CD8-positive, alpha-beta memory T cell (primary cell): Measurements from ENCODE around the gene ZNF680. TPM values are rescaled to one million over a fixed set of nuclear protein-coding genes. Genes with fewer than 3 reads are reported as not detected.
"Not testable (repeated sequence)": the region's sequence is repeated elsewhere in the genome, so short reads cannot be mapped to it uniquely, and the experiment has no call there.

ENCODE experiments used
- CTCF ChIA-PET: fragments of 350-600 bp; sonication (Branson Sonifier 250); formaldehyde crosslinking; loops from one replicate; lab custom pipeline; 2021; ENCODE audit warnings: antibody characterized with exemption; lab: Charles Lee
- POLR2A ChIA-PET: fragments of 350-600 bp; sonication (Branson Sonifier 250); formaldehyde crosslinking; loops from one replicate; lab custom pipeline; 2021; ENCODE audit warnings: antibody characterized with exemption; lab: Charles Lee
- DNase-seq, 5 donors: peaks; one replicate each; pipeline versions ENCODE4 v3.0.0 to v3.0.0-alpha.2; 2020 to 2022; ENCODE audit warnings: mixed read lengths in 1 of 5
- H3K27ac ChIP-seq: one replicate; pipeline ENCODE4 v1.7.0; 2013; ENCODE audit warnings: low read depth, mild to moderate bottlenecking, low read length, moderate library complexity
- H3K27me3 ChIP-seq: 2 replicates; pipeline ENCODE4 v1.7.0; 2013; ENCODE audit warnings: low read length, mild to moderate bottlenecking; ENCODE audit not compliant: insufficient read depth, poor library complexity, severe bottlenecking
- H3K36me3 ChIP-seq: 2 replicates; pipeline ENCODE4 v1.7.0; 2013; ENCODE audit warnings: mild to moderate bottlenecking, low read length, moderate library complexity; ENCODE audit not compliant: insufficient read depth
- H3K4me1 ChIP-seq: 2 replicates; pipeline ENCODE4 v1.7.0; 2013; ENCODE audit warnings: mild to moderate bottlenecking, low read length, moderate library complexity; ENCODE audit not compliant: insufficient read depth
- H3K4me3 ChIP-seq: 2 replicates; pipeline ENCODE4 v1.7.0; 2013; ENCODE audit warnings: mild to moderate bottlenecking, low read length
- H3K9me3 ChIP-seq: 2 replicates; pipeline ENCODE4 v1.7.0; 2013; ENCODE audit warnings: mild to moderate bottlenecking, low read length
- H3K27ac Mint-ChIP-seq, 8 donors: one replicate each; pipeline ENCODE4 v1.8.0; 2020 to 2021; ENCODE audit warnings: mixed read lengths in 8 of 8, mild to moderate bottlenecking in 6 of 8, inconsistent platforms in 3 of 8, moderate library complexity in 3 of 8
- H3K27me3 Mint-ChIP-seq, 2 donors: one replicate each; pipeline ENCODE4 v1.8.0; 2020 to 2021; ENCODE audit warnings: mixed read lengths in 2 of 2, mild to moderate bottlenecking in 1 of 2, moderate library complexity in 1 of 2
- H3K36me3 Mint-ChIP-seq, 3 donors: one replicate each; pipeline ENCODE4 v1.8.0; 2020 to 2021; ENCODE audit warnings: mixed read lengths in 3 of 3, inconsistent platforms in 1 of 3, mild to moderate bottlenecking in 1 of 3
- H3K4me1 Mint-ChIP-seq, 3 donors: one replicate each; pipeline ENCODE4 v1.8.0; 2020 to 2021; ENCODE audit warnings: mixed read lengths in 3 of 3, inconsistent platforms in 1 of 3, mild to moderate bottlenecking in 1 of 3
- H3K4me3 Mint-ChIP-seq, 7 donors: one replicate each; pipeline ENCODE4 v1.8.0; 2020 to 2021; ENCODE audit warnings: mixed read lengths in 7 of 7, mild to moderate bottlenecking in 6 of 7, moderate library complexity in 4 of 7, inconsistent platforms in 2 of 7
- H3K9me3 Mint-ChIP-seq, 5 donors: one replicate each; pipeline ENCODE4 v1.8.0; 2020 to 2022; ENCODE audit warnings: mixed read lengths in 5 of 5, mild to moderate bottlenecking in 3 of 5, moderate library complexity in 2 of 5, inconsistent platforms in 1 of 5
- polyA plus RNA-seq: library from polyadenylated mRNA; unstranded; fragments of 300-500 nt; fragmentation: Illumina TruSeq; gene quantifications from one replicate; pipeline ENCODE4 v1.2.3, GENCODE V29; 2021
- total RNA-seq, 2 experiments: library from RNA; stranded (reverse); gene quantifications; one replicate each; pipeline ENCODE4 v1.2.3, GENCODE V29; 2021

The ZNF680 gene
- total and polyA plus RNA-seq, 3 experiments from 2014 or later = 9.2 to 11.1 (median 9.4) TPM

- H3K9me3 Mint-ChIP-seq, H3K27me3 Mint-ChIP-seq: not testable (repeated sequence)
These were observed 8.7 kb downstream of the ZNF680 start for GRCh38 chr7:64554188-64554587.

GRCh38 chr7:64551375-64552142, 11.3 kb downstream of the ZNF680 start:
- Mint-ChIP-seq H3K27me3 (no peaks in the 10 kb centered on the region), H3K9me3 (no peaks in the 10 kb centered on the region), H3K4me3 (peak overlapping the region in 1 of 7 donors; percentile 20), H3K36me3 (peaks cover 0 to 33% (median 16%) of the 10 kb centered on the region in 3 donors), H3K27ac (no peak overlapping the region), H3K4me1 (peaks cover 25 to 52% (median 51%) of the 10 kb centered on the region in 3 donors)
- Histone ChIP-seq H3K36me3 (no peaks in the 10 kb centered on the region), H3K4me3 (no peak overlapping the region), H3K27me3 (no peaks in the 10 kb centered on the region), H3K9me3 (no peaks in the 10 kb centered on the region), H3K4me1 (no peaks in the 10 kb centered on the region), H3K27ac (no peak overlapping the region)
- DNase-seq = no peak
- CTCF ChIA-PET = no interaction called here
- POLR2A ChIA-PET = no interaction called here

More at GRCh38 chr7:64554188-64554587, 8.7 kb downstream of the ZNF680 start:
- H3K4me3 ChIP-seq, H3K27ac Mint-ChIP-seq, CTCF ChIA-PET, H3K4me3 Mint-ChIP-seq, DNase-seq, POLR2A ChIA-PET, H3K36me3 ChIP-seq, H3K27me3 ChIP-seq, H3K9me3 ChIP-seq, H3K27ac ChIP-seq, H3K4me1 ChIP-seq: not testable (repeated sequence)
- Mint-ChIP-seq H3K36me3 (peaks cover 9 to 35% (median 9%) of the 10 kb centered on the region in 3 donors), H3K4me1 (peaks cover 29 to 59% (median 55%) of the 10 kb centered on the region in 3 donors)

GRCh38 chr7:64544010-64544409, 18.9 kb downstream of the ZNF680 start:
- Mint-ChIP-seq H3K4me3 (no peak overlapping the region), H3K9me3 (no peaks in the 10 kb centered on the region), H3K36me3 (peaks cover 7 to 49% (median 22%) of the 10 kb centered on the region in 3 donors), H3K4me1 (peaks cover 29 to 51% (median 39%) of the 10 kb centered on the region in 3 donors), H3K27ac (peak overlapping the region in 1 of 8 donors; percentile 26), H3K27me3 (no peaks in the 10 kb centered on the region)
- CTCF ChIA-PET = no interaction called here
- POLR2A ChIA-PET = no interaction called here
- H3K9me3 ChIP-seq = no peaks in the 10 kb centered on the region
- H3K4me3 ChIP-seq = no peak overlapping the region
- H3K36me3 ChIP-seq = peaks cover 3% of the 10 kb centered on the region
- no peaks in the 10 kb centered on the region for H3K4me1 ChIP-seq
- no peak overlapping the region for H3K27ac ChIP-seq
- no peak for DNase-seq
- no peaks in the 10 kb centered on the region for H3K27me3 ChIP-seq

GRCh38 chr7:64541438-64542359, 21.2 kb downstream of the ZNF680 start:
- Mint-ChIP-seq H3K36me3 (peaks cover 14 to 52% (median 22%) of the 10 kb centered on the region in 3 donors), H3K27ac (peak overlapping the region; percentile 31 to 87 (median 76)), H3K9me3 (peaks cover 0 to 5% (median 0%) of the 10 kb centered on the region in 5 donors), H3K4me1 (peaks cover 23 to 38% (median 28%) of the 10 kb centered on the region in 3 donors), H3K27me3 (peaks cover 0 to 2% of the 10 kb centered on the region in 2 donors), H3K4me3 (peak overlapping the region in 4 of 7 donors; percentile 23 to 79 (median 24))
- POLR2A ChIA-PET = no interaction called here
- Histone ChIP-seq H3K27me3 (no peaks in the 10 kb centered on the region), H3K4me1 (no peaks in the 10 kb centered on the region), H3K27ac (no peak overlapping the region), H3K9me3 (no peaks in the 10 kb centered on the region), H3K36me3 (peaks cover 3% of the 10 kb centered on the region), H3K4me3 (no peak overlapping the region)
- no peak for DNase-seq
- CTCF ChIA-PET = no interaction called here

- Mint-ChIP-seq H3K9me3 (peaks cover 41 to 72% (median 60%) of the 10 kb centered on the region in 5 donors), H3K4me3 (no peak overlapping the region), H3K27me3 (peaks cover 0 to 2% of the 10 kb centered on the region in 2 donors), H3K27ac (no peak overlapping the region), H3K4me1 (peaks cover 24 to 54% (median 31%) of the 10 kb centered on the region in 3 donors), H3K36me3 (peaks cover 62 to 81% (median 80%) of the 10 kb centered on the region in 3 donors)
- ChIA-PET POLR2A (no interaction called here), CTCF (no interaction called here)
- no peaks in the 10 kb centered on the region for H3K36me3 ChIP-seq
- no peak overlapping the region for H3K4me3 ChIP-seq
- no peak overlapping the region for H3K27ac ChIP-seq
- DNase-seq = no peak
- no peaks in the 10 kb centered on the region for H3K27me3 ChIP-seq
- peaks cover 13% of the 10 kb centered on the region for H3K9me3 ChIP-seq
- H3K4me1 ChIP-seq = no peaks in the 10 kb centered on the region
These were observed 29.1 kb downstream of the ZNF680 start for GRCh38 chr7:64533756-64534155.

GRCh38 chr7:64528770-64529169, 34.1 kb downstream of the ZNF680 start:
- ChIA-PET CTCF (no interaction called here), POLR2A (no interaction called here)
- Histone ChIP-seq H3K4me1 (no peaks in the 10 kb centered on the region), H3K27ac (no peak overlapping the region), H3K36me3 (peaks cover 11% of the 10 kb centered on the region), H3K4me3 (no peak overlapping the region), H3K9me3 (peaks cover 31% of the 10 kb centered on the region), H3K27me3 (no peaks in the 10 kb centered on the region)
- no peak overlapping the region for H3K27ac Mint-ChIP-seq
- H3K4me1 Mint-ChIP-seq = peaks cover 17 to 42% (median 35%) of the 10 kb centered on the region in 3 donors
- no peaks in the 10 kb centered on the region for H3K27me3 Mint-ChIP-seq
- DNase-seq = no peak
- peaks cover 46 to 88% (median 79%) of the 10 kb centered on the region in 5 donors for H3K9me3 Mint-ChIP-seq
- peak overlapping the region in 4 of 7 donors; percentile 27 to 67 (median 33) for H3K4me3 Mint-ChIP-seq
- H3K36me3 Mint-ChIP-seq = peaks cover 50 to 89% (median 82%) of the 10 kb centered on the region in 3 donors

DNA sequence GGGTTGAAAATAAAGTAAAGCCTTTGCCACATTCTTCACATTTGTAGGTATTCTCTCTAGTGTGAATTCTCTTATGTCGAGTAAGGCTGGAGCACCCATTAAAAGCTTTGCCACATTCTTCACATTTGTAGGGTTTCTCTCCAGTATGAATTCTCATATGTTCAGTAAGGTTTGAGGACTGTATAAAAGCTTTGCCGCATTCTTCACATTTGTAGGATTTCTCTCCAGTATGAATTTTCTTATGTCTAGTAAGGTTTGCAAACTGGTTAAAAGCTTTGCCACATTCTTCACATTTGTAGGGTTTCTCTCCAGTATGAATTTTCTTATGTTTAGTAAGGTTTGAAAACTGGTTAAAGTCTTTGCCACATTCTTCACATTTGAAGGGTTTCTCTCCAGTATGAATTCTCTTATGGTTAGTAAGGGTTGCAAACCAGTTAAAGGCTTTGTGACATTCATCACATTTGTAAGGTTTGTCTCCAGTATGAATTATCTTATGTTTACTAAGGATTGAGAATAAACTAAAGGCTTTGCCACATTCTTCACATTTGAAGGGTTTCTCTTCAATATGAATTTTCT, 41.4 kb downstream of the ZNF680 start:
- no peaks in the 10 kb centered on the region for H3K36me3 ChIP-seq
- peaks cover 36% of the 10 kb centered on the region for H3K9me3 ChIP-seq
- no peaks in the 10 kb centered on the region for H3K27me3 Mint-ChIP-seq
- no peaks in the 10 kb centered on the region for H3K4me1 ChIP-seq
- no peak overlapping the region for H3K27ac Mint-ChIP-seq
- H3K4me3 Mint-ChIP-seq = no peak overlapping the region
- H3K9me3 Mint-ChIP-seq = peaks cover 69 to 94% (median 90%) of the 10 kb centered on the region in 5 donors
- H3K36me3 Mint-ChIP-seq = peaks cover 44 to 96% (median 83%) of the 10 kb centered on the region in 3 donors
- no peaks in the 10 kb centered on the region for H3K27me3 ChIP-seq
- peak overlapping the region; percentile 2 for H3K4me3 ChIP-seq
- no peak overlapping the region for H3K27ac ChIP-seq
- ChIA-PET POLR2A (no interaction called here), CTCF (no interaction called here)
- DNase-seq = no peak
- no peaks in the 10 kb centered on the region for H3K4me1 Mint-ChIP-seq
